Upper lobe of left lung (tissue), 4 donors: Measurements from ENCODE around the gene CLSTN2.

Experiments
- EP300 ChIP-seq, 4 donors: sonication (generic); formaldehyde crosslinking; IDR thresholded peaks; one replicate each; pipeline ENCODE4 v1.5.1; 2017; ENCODE audit warnings: antibody characterized with exemption in 4 of 4, control low read depth in 2 of 4
- POLR2A ChIP-seq, 4 donors: fragments of 450-650 bp; IDR thresholded peaks; one replicate each; pipeline ENCODE4 v1.5.1; 2016 to 2017; ENCODE audit warnings: antibody characterized with exemption in 4 of 4, mild to moderate bottlenecking in 2 of 4
- TF ChIP-seq, protein P1 (sequence below), 6 experiments: fragments of 450-650 bp in 4 of 6; fragments of 200-600 bp in 2 of 6; sonication (generic) in 2 of 6; IDR thresholded peaks; one replicate each; pipeline ENCODE4 v1.5.1; 2016 to 2019; ENCODE audit warnings: antibody characterized with exemption in 6 of 6

DNA sequence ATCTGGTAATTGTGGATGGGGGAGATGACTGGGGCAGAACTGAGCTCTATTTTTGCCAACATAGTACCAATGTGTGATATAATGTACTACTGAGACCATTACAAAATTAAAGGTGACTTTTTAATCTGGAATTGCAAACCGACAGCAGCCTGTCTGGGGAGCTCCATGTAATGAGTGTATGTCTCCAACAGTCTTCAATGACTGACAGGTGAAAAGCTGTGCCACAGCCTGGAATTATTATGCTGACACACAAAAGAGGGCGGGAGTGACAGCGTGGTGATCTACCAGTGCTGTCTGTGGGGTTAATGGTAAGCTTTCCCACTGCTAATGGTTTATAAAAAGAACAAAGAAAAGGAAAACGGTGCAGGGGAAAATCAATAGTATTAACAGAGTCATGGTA is 143.4 kb downstream of the CLSTN2 start:
- TF ChIP-seq, protein P1, sequence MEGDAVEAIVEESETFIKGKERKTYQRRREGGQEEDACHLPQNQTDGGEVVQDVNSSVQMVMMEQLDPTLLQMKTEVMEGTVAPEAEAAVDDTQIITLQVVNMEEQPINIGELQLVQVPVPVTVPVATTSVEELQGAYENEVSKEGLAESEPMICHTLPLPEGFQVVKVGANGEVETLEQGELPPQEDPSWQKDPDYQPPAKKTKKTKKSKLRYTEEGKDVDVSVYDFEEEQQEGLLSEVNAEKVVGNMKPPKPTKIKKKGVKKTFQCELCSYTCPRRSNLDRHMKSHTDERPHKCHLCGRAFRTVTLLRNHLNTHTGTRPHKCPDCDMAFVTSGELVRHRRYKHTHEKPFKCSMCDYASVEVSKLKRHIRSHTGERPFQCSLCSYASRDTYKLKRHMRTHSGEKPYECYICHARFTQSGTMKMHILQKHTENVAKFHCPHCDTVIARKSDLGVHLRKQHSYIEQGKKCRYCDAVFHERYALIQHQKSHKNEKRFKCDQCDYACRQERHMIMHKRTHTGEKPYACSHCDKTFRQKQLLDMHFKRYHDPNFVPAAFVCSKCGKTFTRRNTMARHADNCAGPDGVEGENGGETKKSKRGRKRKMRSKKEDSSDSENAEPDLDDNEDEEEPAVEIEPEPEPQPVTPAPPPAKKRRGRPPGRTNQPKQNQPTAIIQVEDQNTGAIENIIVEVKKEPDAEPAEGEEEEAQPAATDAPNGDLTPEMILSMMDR (IDR thresholded peaks at IDR 0.05) = no peak
- TF ChIP-seq POLR2A (IDR thresholded peaks at IDR 0.05) (no peak), EP300 (IDR thresholded peaks at IDR 0.05) (no peak)
